CD4-positive, alpha-beta memory T cell (primary cell): ENCODE results near the gene TLCD5. TPM values are rescaled to one million over a fixed set of nuclear protein-coding genes. Genes with fewer than 3 reads are reported as not detected.

Experiments
- CTCF ChIA-PET: fragments of 350-600 bp; sonication (Branson Sonifier 250); formaldehyde crosslinking; loops from one replicate; lab custom pipeline; 2021; ENCODE audit warnings: inconsistent platforms; ENCODE audit not compliant: partially characterized antibody; lab: Charles Lee
- POLR2A ChIA-PET: fragments of 350-600 bp; sonication (Branson Sonifier 250); formaldehyde crosslinking; loops from one replicate; lab custom pipeline; 2021; ENCODE audit not compliant: partially characterized antibody; lab: Charles Lee
- DNase-seq, 5 donors: peaks; one replicate each; pipeline versions ENCODE4 v3.0.0 to v3.0.0-alpha.2; 2020 to 2022; ENCODE audit warnings: mixed read lengths in 1 of 5
- H3K27ac ChIP-seq: one replicate; pipeline ENCODE4 v1.7.0; 2013; ENCODE audit warnings: low read depth, low read length
- H3K27me3 ChIP-seq: 2 replicates; pipeline ENCODE4 v1.7.0; 2013; ENCODE audit warnings: mild to moderate bottlenecking, low read length, moderate library complexity; ENCODE audit not compliant: insufficient read depth
- H3K36me3 ChIP-seq: 2 replicates; pipeline ENCODE4 v1.7.0; 2013; ENCODE audit warnings: mild to moderate bottlenecking, low read length, moderate library complexity; ENCODE audit not compliant: insufficient read depth
- H3K4me1 ChIP-seq: 2 replicates; pipeline ENCODE4 v1.7.0; 2013; ENCODE audit warnings: mild to moderate bottlenecking, low read length, moderate library complexity; ENCODE audit not compliant: insufficient read depth
- H3K4me3 ChIP-seq, 2 donors: one replicate each; pipeline ENCODE4 v1.7.0; 2013; ENCODE audit warnings: low read length in 2 of 2, mild to moderate bottlenecking in 1 of 2
- H3K9me3 ChIP-seq, 2 donors: one replicate each; pipeline ENCODE4 v1.7.0; 2013; ENCODE audit warnings: low read length in 2 of 2, control low read depth in 1 of 2; ENCODE audit not compliant: control insufficient read depth in 1 of 2
- H3K27ac Mint-ChIP-seq, 7 donors: one replicate each; pipeline ENCODE4 v1.8.0; 2020 to 2021; ENCODE audit warnings: mixed read lengths in 7 of 7, mild to moderate bottlenecking in 6 of 7, inconsistent platforms in 3 of 7, moderate library complexity in 3 of 7
- H3K27me3 Mint-ChIP-seq, 2 donors: one replicate each; pipeline ENCODE4 v1.8.0; 2020 to 2021; ENCODE audit warnings: mixed read lengths in 2 of 2
- H3K36me3 Mint-ChIP-seq, 2 donors: one replicate each; pipeline ENCODE4 v1.8.0; 2020 to 2021; ENCODE audit warnings: mixed read lengths in 2 of 2, inconsistent platforms in 1 of 2, mild to moderate bottlenecking in 1 of 2
- H3K4me1 Mint-ChIP-seq, 4 donors: one replicate each; pipeline ENCODE4 v1.8.0; 2020 to 2021; ENCODE audit warnings: mixed read lengths in 4 of 4, mild to moderate bottlenecking in 1 of 4
- H3K4me3 Mint-ChIP-seq, 8 donors: one replicate each; pipeline ENCODE4 v1.8.0; 2020 to 2021; ENCODE audit warnings: mixed read lengths in 8 of 8, mild to moderate bottlenecking in 7 of 8, moderate library complexity in 6 of 8, inconsistent platforms in 3 of 8
- H3K9me3 Mint-ChIP-seq, 8 donors: one replicate each; pipeline ENCODE4 v1.8.0; 2020 to 2021; ENCODE audit warnings: mixed read lengths in 8 of 8, mild to moderate bottlenecking in 5 of 8, inconsistent platforms in 3 of 8, moderate library complexity in 1 of 8
- intact Hi-C: fragments of 100-400 bp; cut with micrococcal nuclease; formaldehyde crosslinking; loops from one replicate; pipeline ENCODE4 v1.15.1; 2023
- polyA plus RNA-seq, 2 donors: library from polyadenylated mRNA; unstranded; fragments of 300-500 nt; fragmentation: Illumina TruSeq; gene quantifications; one replicate each; pipeline ENCODE4 v1.2.3, GENCODE V29; 2021
- total RNA-seq, 2 experiments: library from RNA; stranded (reverse); gene quantifications; one replicate each; pipeline ENCODE4 v1.2.3, GENCODE V29; 2021

The TLCD5 gene
- total and polyA plus RNA-seq, 4 experiments from 2014 or later: 0.13 to 0.70 (median 0.27) TPM

DNA sequence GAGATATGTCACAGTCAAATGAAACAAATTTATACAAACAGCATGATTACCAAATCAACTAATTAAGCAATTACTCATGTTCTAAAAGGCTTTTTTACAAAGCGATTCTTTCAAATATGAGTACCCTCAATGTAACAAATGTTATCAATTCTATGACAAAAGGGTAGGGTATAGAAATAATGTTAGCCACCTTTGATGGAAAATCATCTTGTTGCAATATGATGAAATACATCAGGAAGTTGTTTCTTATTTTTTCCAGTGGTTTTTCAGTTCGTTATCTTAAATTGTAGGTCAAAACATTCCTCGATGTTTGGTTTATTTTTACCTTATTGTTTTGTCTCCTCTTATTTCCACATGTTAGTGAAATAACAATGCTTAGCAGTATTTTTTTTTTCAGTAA, 17.6 kb downstream of the TLCD5 start:
- POLR2A ChIA-PET: no interaction called here
- H3K4me3 ChIP-seq: no peak overlapping the region
- no peak overlapping the region for H3K27ac ChIP-seq
- CTCF ChIA-PET: no interaction called here
- no peaks in the 10 kb centered on the region for H3K36me3 ChIP-seq
- no peak for DNase-seq
- H3K27me3 Mint-ChIP-seq: peaks cover 41 to 48% of the 10 kb centered on the region in 2 donors
- H3K27me3 ChIP-seq: peaks cover 22% of the 10 kb centered on the region
- H3K36me3 Mint-ChIP-seq: peaks cover 1 to 2% of the 10 kb centered on the region in 2 donors
- peaks cover 0 to 8% (median 4%) of the 10 kb centered on the region in 8 donors for H3K9me3 Mint-ChIP-seq
- H3K4me1 Mint-ChIP-seq: peaks cover 30 to 52% (median 41%) of the 10 kb centered on the region in 4 donors
- peaks cover 51% of the 10 kb centered on the region for H3K4me1 ChIP-seq
- H3K4me3 Mint-ChIP-seq: no peak overlapping the region
- no peak overlapping the region for H3K27ac Mint-ChIP-seq
- no peaks in the 10 kb centered on the region for H3K9me3 ChIP-seq
- intact Hi-C loops: no loop called here

DNA sequence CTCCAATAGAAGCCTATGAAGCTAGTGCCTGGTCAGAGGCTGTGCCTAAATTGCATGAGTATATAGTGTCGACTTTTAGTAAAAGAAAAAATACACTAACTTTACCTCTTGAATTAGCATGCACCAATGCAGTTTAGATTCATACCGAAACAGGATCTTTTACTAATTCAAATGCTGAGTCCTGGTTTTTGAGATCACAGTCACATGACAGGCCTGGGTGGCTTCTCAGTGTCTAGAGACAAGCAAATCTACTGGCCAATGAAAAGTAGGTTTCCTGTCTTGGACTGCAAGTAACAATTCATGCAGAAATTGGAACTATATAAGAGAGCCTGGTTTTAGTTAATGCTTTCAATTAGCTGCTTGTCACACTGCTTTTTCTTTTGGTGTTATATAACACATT, 18.3 kb downstream of the TLCD5 start:
- Histone ChIP-seq H3K4me1 (peaks cover 47% of the 10 kb centered on the region), H3K27ac (no peak overlapping the region), H3K27me3 (peaks cover 23% of the 10 kb centered on the region), H3K4me3 (no peak overlapping the region), H3K36me3 (no peaks in the 10 kb centered on the region), H3K9me3 (no peaks in the 10 kb centered on the region)
- POLR2A ChIA-PET: no interaction called here
- DNase-seq: no peak
- peak overlapping the region in 2 of 7 donors; percentile 20 to 61 for H3K27ac Mint-ChIP-seq
- H3K9me3 Mint-ChIP-seq: peaks cover 0 to 7% (median 3%) of the 10 kb centered on the region in 8 donors
- intact Hi-C loops: no loop called here
- H3K4me3 Mint-ChIP-seq: peak overlapping the region in 3 of 8 donors; percentile 31 to 60 (median 37)
- peaks cover 27 to 48% (median 36%) of the 10 kb centered on the region in 4 donors for H3K4me1 Mint-ChIP-seq
- peaks cover 39 to 43% of the 10 kb centered on the region in 2 donors for H3K27me3 Mint-ChIP-seq
- CTCF ChIA-PET: no interaction called here
- peaks cover 1 to 2% of the 10 kb centered on the region in 2 donors for H3K36me3 Mint-ChIP-seq

DNA sequence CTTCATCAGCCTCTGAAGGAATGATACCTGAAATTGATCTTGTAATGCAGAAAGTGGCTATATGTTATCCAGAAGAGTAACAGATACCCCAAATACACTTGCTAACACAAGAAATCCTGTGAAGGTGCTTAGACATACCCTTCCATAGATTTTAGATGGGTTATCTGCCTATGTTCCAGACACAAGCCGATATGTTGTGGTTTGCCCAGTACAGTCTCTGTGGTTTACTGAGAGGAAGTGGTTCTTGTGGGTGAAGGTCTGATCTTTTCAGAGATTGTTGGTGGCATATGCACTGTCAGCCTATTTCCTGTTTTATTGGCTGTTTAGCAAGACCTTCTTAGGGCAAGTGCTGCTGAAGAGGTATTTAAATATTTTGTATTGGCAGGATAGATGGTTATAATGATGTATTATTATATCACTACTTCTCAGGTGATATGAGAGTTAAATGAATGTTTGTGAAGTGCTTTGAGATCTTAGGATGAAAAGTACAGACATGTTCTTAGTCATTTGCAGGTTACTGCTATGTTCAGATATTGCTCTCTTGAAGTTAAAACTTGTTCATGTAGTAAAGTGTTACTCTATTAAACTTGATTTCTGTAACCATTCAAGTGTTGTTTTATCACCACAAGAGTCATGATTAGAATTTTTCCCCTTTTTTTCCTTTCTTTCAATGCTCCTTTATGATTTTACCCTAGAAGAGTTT, 19.4 kb downstream of the TLCD5 start:
- Mint-ChIP-seq H3K4me1 (peaks cover 24 to 44% (median 30%) of the 10 kb centered on the region in 4 donors), H3K27ac (peak overlapping the region in 4 of 7 donors; percentile 32 to 82 (median 58)), H3K9me3 (peaks cover 0 to 7% (median 3%) of the 10 kb centered on the region in 8 donors), H3K4me3 (peak overlapping the region; percentile 5 to 85 (median 67)), H3K36me3 (peaks cover 1 to 2% of the 10 kb centered on the region in 2 donors), H3K27me3 (peaks cover 41 to 44% of the 10 kb centered on the region in 2 donors)
- ChIA-PET POLR2A (interaction anchor here (0.7 to 1.2 kb wide), 2 partner anchors 9 to 10 kb away, joined by 3 read pairs; no protein-coding TSS in a partner anchor), CTCF (interaction anchor here (1.7 kb wide), 1 partner anchor 10 kb away, joined by 4 read pairs; no protein-coding TSS in a partner anchor)
- Histone ChIP-seq H3K4me1 (peaks cover 44% of the 10 kb centered on the region), H3K9me3 (no peaks in the 10 kb centered on the region), H3K27ac (no peak overlapping the region), H3K36me3 (no peaks in the 10 kb centered on the region), H3K4me3 (no peak overlapping the region), H3K27me3 (peaks cover 23% of the 10 kb centered on the region)
- intact Hi-C loops: no loop called here
- peak; percentile 75 to 81 (median 79) for DNase-seq

DNA sequence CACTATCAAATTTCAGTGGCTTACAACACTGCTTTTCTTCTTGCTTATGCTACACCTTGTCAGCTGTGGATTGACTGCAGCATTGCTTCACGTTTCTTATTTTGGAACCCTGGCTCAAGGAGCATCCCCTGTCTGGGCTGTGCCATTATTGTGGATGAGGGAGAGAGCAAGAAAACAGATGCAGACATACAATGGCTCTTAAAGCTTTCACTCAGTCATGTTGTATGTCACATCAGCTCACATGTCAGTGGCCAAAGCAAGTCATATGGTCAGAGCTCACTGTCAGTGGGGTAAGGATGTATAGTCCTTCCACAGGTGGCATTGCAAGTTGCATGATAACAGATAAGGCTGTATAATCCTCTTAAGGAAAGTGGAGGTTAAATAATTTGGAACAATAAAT, 21.1 kb downstream of the TLCD5 start:
- H3K27me3 ChIP-seq: peaks cover 23% of the 10 kb centered on the region
- no peaks in the 10 kb centered on the region for H3K9me3 ChIP-seq
- H3K27ac Mint-ChIP-seq: no peak overlapping the region
- H3K36me3 ChIP-seq: no peaks in the 10 kb centered on the region
- H3K27ac ChIP-seq: no peak overlapping the region
- DNase-seq: no peak
- H3K27me3 Mint-ChIP-seq: peaks cover 37% of the 10 kb centered on the region in 2 donors
- peaks cover 1 to 2% of the 10 kb centered on the region in 2 donors for H3K36me3 Mint-ChIP-seq
- peaks cover 0 to 7% (median 3%) of the 10 kb centered on the region in 8 donors for H3K9me3 Mint-ChIP-seq
- intact Hi-C loops: no loop called here
- H3K4me3 Mint-ChIP-seq: no peak overlapping the region
- H3K4me3 ChIP-seq: no peak overlapping the region
- peaks cover 19 to 34% (median 27%) of the 10 kb centered on the region in 4 donors for H3K4me1 Mint-ChIP-seq
- H3K4me1 ChIP-seq: peaks cover 37% of the 10 kb centered on the region
- CTCF ChIA-PET: interaction anchor here (0.9 to 1.7 kb wide), 2 partner anchors 11 to 14 kb away, joined by 3 to 4 read pairs; no protein-coding TSS in a partner anchor
- POLR2A ChIA-PET: no interaction called here

DNA sequence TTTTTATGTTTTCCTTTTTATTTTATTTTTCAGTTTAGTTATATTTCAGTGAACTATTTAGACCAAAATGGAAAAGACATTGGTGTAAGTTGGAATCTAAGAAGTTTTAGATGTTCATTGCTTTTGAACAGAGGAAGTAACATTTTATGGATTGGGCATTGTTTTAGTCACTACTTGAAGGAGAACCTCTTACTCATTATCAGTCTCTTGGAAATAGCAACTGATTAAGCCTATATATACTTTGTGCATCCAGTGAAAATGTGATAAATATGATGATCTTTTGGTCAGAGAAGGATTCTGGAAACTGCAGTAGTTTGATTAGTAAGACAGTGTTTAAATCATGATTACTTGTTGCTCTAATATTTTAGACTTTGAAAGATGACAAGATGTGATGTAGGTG, 25.5 kb downstream of the TLCD5 start:
- Histone ChIP-seq H3K27ac (no peak overlapping the region), H3K27me3 (peaks cover 7% of the 10 kb centered on the region), H3K4me3 (no peak overlapping the region), H3K9me3 (no peaks in the 10 kb centered on the region), H3K4me1 (peaks cover 13% of the 10 kb centered on the region), H3K36me3 (no peaks in the 10 kb centered on the region)
- Mint-ChIP-seq H3K9me3 (no peaks in the 10 kb centered on the region), H3K4me1 (peaks cover 5 to 16% (median 12%) of the 10 kb centered on the region in 4 donors), H3K4me3 (no peak overlapping the region), H3K27me3 (peaks cover 25 to 34% of the 10 kb centered on the region in 2 donors), H3K27ac (no peak overlapping the region), H3K36me3 (peaks cover 0 to 9% of the 10 kb centered on the region in 2 donors)
- no peak for DNase-seq
- intact Hi-C loops: no loop called here
- ChIA-PET POLR2A (no interaction called here), CTCF (interaction anchor here (1.5 to 1.6 kb wide), 2 partner anchors 11 to 15 kb away, joined by 4 to 6 read pairs; no protein-coding TSS in a partner anchor)

DNA sequence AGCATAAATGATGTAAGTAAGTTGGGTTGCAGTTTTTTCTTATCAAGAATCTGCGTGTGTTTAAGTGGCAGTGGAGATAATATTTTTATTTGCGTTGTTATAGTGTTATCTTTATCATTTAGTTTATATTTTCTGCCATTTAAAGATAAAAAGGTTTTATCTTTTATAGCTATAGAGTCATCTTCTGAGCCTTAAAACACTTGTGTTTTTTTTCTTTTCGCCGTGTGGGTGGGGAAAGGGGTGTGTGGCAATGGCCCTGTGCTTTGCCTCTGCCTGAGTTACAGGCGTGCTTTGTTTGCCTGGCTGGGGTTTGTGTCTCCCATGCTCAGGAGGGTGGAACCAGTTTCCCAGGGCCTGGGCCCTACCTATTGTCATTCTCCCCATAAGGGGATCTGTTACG, 27.3 kb downstream of the TLCD5 start:
- Histone ChIP-seq H3K4me1 (no peaks in the 10 kb centered on the region), H3K27ac (no peak overlapping the region), H3K36me3 (no peaks in the 10 kb centered on the region), H3K9me3 (no peaks in the 10 kb centered on the region), H3K27me3 (peaks cover 3% of the 10 kb centered on the region), H3K4me3 (no peak overlapping the region)
- Mint-ChIP-seq H3K9me3 (no peaks in the 10 kb centered on the region), H3K4me1 (peaks cover 0 to 4% (median 2%) of the 10 kb centered on the region in 4 donors), H3K4me3 (no peak overlapping the region), H3K27ac (no peak overlapping the region), H3K27me3 (peaks cover 18 to 29% of the 10 kb centered on the region in 2 donors), H3K36me3 (peaks cover 0 to 17% of the 10 kb centered on the region in 2 donors)
- ChIA-PET CTCF (no interaction called here), POLR2A (no interaction called here)
- intact Hi-C loops: no loop called here
- no peak for DNase-seq

DNA sequence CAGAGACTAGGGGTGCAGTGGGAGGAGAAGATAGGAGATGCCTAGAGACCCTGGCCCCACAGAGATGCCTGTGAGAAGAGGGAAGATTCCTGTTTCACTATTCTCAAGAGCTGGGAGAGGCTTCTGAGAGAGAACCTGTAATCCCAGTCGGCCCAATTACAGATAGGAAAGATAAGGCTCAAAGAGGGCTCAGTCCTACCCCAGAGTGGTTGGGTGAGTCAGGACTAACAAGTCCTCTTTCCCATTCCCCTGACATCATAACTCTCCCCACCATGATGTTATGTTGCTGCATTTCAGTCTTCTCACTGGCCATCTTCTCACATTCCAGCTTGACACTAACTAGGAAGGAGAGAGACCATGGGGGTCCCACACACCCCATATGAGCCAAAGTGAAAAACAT, 29.0 kb downstream of the TLCD5 start:
- ChIA-PET CTCF (no interaction called here), POLR2A (no interaction called here)
- no peak overlapping the region for H3K4me3 ChIP-seq
- H3K36me3 ChIP-seq: no peaks in the 10 kb centered on the region
- DNase-seq: no peak
- intact Hi-C loops: no loop called here
- Mint-ChIP-seq H3K27me3 (peaks cover 19 to 26% of the 10 kb centered on the region in 2 donors), H3K4me3 (no peak overlapping the region), H3K27ac (no peak overlapping the region), H3K9me3 (no peaks in the 10 kb centered on the region), H3K36me3 (peaks cover 0 to 17% of the 10 kb centered on the region in 2 donors), H3K4me1 (peaks cover 0 to 7% (median under 1%) of the 10 kb centered on the region in 4 donors)
- no peaks in the 10 kb centered on the region for H3K27me3 ChIP-seq
- H3K4me1 ChIP-seq: no peaks in the 10 kb centered on the region
- H3K27ac ChIP-seq: no peak overlapping the region
- no peaks in the 10 kb centered on the region for H3K9me3 ChIP-seq
